Peyer's patch (tissue), 4 donors: ENCODE measurements around the gene H2BK1. TPM values are rescaled to one million over a fixed set of nuclear protein-coding genes. Genes with fewer than 3 reads are reported as not detected.

Experiments
- DNase-seq, 3 donors: peaks; one replicate each; pipeline ENCODE4 v3.0.0-alpha.2; 2017 to 2019
- H3K27ac ChIP-seq, 4 donors: fragments of 200-600 bp; sonication (generic); one replicate each; pipeline ENCODE4 v1.5.1; 2016 to 2019
- H3K27me3 ChIP-seq, 2 donors: fragments of 200-600 bp; sonication (generic); one replicate each; pipeline ENCODE4 v1.5.1; 2019
- H3K36me3 ChIP-seq, 3 donors: fragments of 200-600 bp; sonication (generic); one replicate each; pipeline ENCODE4 v1.5.1; 2016 to 2019
- H3K4me1 ChIP-seq, 4 donors: fragments of 200-600 bp; sonication (generic); one replicate each; pipeline ENCODE4 v1.5.1; 2016 to 2019
- H3K4me3 ChIP-seq, 4 donors: fragments of 200-600 bp; sonication (generic); 1 replicate in 3 of 4; 2 replicates in 1 of 4; pipeline ENCODE4 v1.5.1; 2016 to 2019; ENCODE audit warnings: mild to moderate bottlenecking in 1 of 4
- H3K9me3 ChIP-seq, 4 donors: fragments of 200-600 bp; sonication (generic); one replicate each; pipeline ENCODE4 v1.5.1; 2016 to 2019; ENCODE audit warnings: mild to moderate bottlenecking in 1 of 4
- CTCF ChIP-seq, 6 experiments: fragments of 450-650 bp in 4 of 6; fragments of 200-600 bp in 2 of 6; sonication (generic) in 1 of 6; IDR thresholded peaks; one replicate each; pipeline ENCODE4 v1.5.1; 2017 to 2019; ENCODE audit warnings: antibody characterized with exemption in 6 of 6, mild to moderate bottlenecking in 3 of 6, moderate library complexity in 1 of 6
- POLR2A ChIP-seq, 2 donors: fragments of 450-650 bp; IDR thresholded peaks; one replicate each; pipeline ENCODE4 v1.5.1; 2017; ENCODE audit warnings: antibody characterized with exemption in 2 of 2, mild to moderate bottlenecking in 2 of 2, moderate library complexity in 2 of 2
- total RNA-seq, 4 donors: library from RNA; depleted of rRNA; stranded (reverse); fragments of >200 nt; gene quantifications; one replicate each; pipeline ENCODE4 v1.1.0, GENCODE V29; 2016

H2BK1 gene
- total RNA-seq, 4 donors from 2014 or later = not detected

- DNase-seq = peak in 1 of 3 donors; percentile 52
- TF ChIP-seq POLR2A (IDR thresholded peaks at IDR 0.05) = no peak
- no peak for TF ChIP-seq CTCF (IDR thresholded peaks at IDR 0.05)
- Histone ChIP-seq H3K27me3 (peaks cover 0 to 4% of the 10 kb centered on the region in 2 donors), H3K36me3 (no peaks in the 10 kb centered on the region), H3K4me3 (no peak overlapping the region), H3K27ac (no peak overlapping the region), H3K9me3 (no peaks in the 10 kb centered on the region), H3K4me1 (no peaks in the 10 kb centered on the region)
These were observed 35.8 kb downstream of the H2BK1 start for GRCh38 chr7:151174246-151175046.

- DNase-seq = no peak
- peaks cover 0 to 8% of the 10 kb centered on the region in 2 donors for H3K27me3 ChIP-seq
- H3K4me1 ChIP-seq = no peaks in the 10 kb centered on the region
- H3K4me3 ChIP-seq = no peak overlapping the region
- no peaks in the 10 kb centered on the region for H3K9me3 ChIP-seq
- no peak overlapping the region for H3K27ac ChIP-seq
- TF ChIP-seq CTCF (IDR thresholded peaks at IDR 0.05) = no peak
- no peak for TF ChIP-seq POLR2A (IDR thresholded peaks at IDR 0.05)
- no peaks in the 10 kb centered on the region for H3K36me3 ChIP-seq
These were observed 36.7 kb downstream of the H2BK1 start for GRCh38 chr7:151173386-151174245.

GRCh38 chr7:151172273-151173141 lies 37.8 kb downstream of the H2BK1 start:
- Histone ChIP-seq H3K4me3 (no peak overlapping the region), H3K4me1 (peaks cover 0 to 9% (median 3%) of the 10 kb centered on the region in 4 donors), H3K27me3 (peaks cover 0 to 18% of the 10 kb centered on the region in 2 donors)

GRCh38 chr7:151168787-151169162 lies 41.5 kb downstream of the H2BK1 start:
- no peak for TF ChIP-seq CTCF (IDR thresholded peaks at IDR 0.05)
- no peak for TF ChIP-seq POLR2A (IDR thresholded peaks at IDR 0.05)

More at GRCh38 chr7:151172273-151173141, 37.8 kb downstream of the H2BK1 start:
- DNase-seq = peak; percentile 60 to 88 (median 86)
- no peaks in the 10 kb centered on the region for H3K9me3 ChIP-seq
- H3K36me3 ChIP-seq = no peaks in the 10 kb centered on the region
- no peak for TF ChIP-seq POLR2A (IDR thresholded peaks at IDR 0.05)
- peak; percentile 99 to 100 (median 100) for TF ChIP-seq CTCF (IDR thresholded peaks at IDR 0.05)
- no peak overlapping the region for H3K27ac ChIP-seq

More at GRCh38 chr7:151168787-151169162, 41.5 kb downstream of the H2BK1 start:
- DNase-seq = no peak
- Histone ChIP-seq H3K4me1 (peaks cover 0 to 20% (median 10%) of the 10 kb centered on the region in 4 donors), H3K27ac (no peak overlapping the region), H3K27me3 (peaks cover 0 to 31% of the 10 kb centered on the region in 2 donors), H3K36me3 (no peaks in the 10 kb centered on the region), H3K9me3 (no peaks in the 10 kb centered on the region), H3K4me3 (no peak overlapping the region)
